GM19035 (cell line): ENCODE measurements around the gene ANKDD1A.

Experiments
- ATAC-seq: cut with Tn5 transposase; IDR thresholded peaks from one replicate; pipeline ENCODE4 v1.9.1; 2021; ENCODE audit not compliant: unreplicated experiment

The ANKDD1A gene

DNA sequence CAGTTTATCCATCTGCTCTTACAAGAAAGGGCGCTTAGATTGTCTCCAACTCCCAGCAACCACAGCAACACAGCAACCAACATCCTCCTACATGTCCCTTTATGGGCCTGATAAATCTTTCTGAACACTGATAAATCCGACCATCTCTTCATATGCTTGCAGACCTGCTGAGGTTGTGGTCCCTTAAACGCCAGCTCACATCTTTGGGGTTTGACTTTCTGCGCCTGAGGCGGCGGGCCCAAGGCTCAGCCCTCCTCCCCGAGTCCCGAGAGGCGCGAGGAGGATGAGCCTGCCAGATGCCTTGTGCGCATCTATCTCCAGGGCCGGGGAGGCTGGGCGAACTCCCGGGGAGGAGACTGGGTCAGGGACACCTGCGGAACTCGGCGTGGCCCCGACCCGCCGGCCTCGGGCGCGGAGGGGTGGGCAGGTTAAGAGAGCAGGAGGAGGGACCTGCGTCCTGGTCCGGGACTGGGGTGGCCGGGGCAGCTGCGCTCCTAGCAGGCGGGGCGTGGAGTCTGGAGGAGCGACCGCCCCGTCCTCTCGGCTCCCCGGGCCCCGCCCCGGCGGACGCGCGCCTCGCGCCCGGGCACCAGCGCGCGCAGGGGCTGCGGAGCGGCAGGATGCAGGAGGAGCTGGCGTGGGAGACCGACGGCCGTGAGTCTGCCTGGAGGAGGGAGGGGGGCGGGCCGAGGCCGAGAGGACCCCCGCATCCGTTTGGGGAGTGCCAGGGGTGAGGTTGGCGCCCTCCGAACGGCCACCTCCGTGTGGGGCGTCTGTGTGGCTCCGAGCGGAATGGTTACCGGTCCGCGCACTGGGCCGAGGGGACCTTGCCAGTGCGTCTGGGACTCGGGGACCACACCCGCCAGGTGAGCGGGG lies at the start of gene ANKDD1A:
Gene ANKDD1A, plus strand, starts transcription at position 592 of the 876 bp plus-strand sequence. Its CDS starts 29 bp downstream, at position 621.
- peak; percentile 55 for ATAC-seq

- ATAC-seq = no peak
These were observed 49.7 kb upstream of the ANKDD1A start for GRCh38 chr15:64861960-64862359.

- ATAC-seq = no peak
These were observed 49.3 kb upstream of the ANKDD1A start for GRCh38 chr15:64862408-64862807.

GRCh38 chr15:64864068-64864467 lies 47.6 kb upstream of the ANKDD1A start:
- no peak for ATAC-seq

- ATAC-seq = no peak
These were observed 46.3 kb upstream of the ANKDD1A start for GRCh38 chr15:64865126-64865997.

DNA sequence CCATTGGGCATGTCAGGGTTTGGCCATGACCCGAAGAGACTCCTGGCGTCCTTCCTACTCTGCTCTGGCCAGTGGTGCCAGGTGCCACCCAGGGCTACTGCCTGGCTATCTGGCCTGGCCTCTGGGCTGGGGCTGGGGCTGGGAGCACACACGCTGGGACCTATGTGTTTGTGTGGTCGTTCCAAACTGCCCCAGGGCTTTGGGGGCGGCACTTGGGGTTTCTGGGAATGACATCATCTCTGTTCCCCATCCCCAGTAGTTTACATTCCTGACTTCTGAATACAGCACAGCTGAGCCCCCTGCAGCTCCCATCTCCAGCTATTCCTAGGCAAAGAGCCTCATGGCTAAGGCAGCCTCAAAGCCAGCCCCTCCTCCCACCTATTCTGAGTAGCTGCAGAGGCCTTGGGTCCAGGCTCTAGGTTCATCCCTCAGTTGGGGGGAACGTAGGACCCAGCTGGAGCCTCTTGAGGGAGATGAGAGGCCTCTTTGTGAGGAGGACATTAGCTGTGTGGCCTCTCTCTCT lies 45.6 kb upstream of the ANKDD1A start:
- no peak for ATAC-seq

GRCh38 chr15:64869501-64869900 lies 42.2 kb upstream of the ANKDD1A start:
- no peak for ATAC-seq

- no peak for ATAC-seq
These were observed 41.3 kb upstream of the ANKDD1A start for GRCh38 chr15:64870353-64870752.

- no peak for ATAC-seq
These were observed 36.0 kb upstream of the ANKDD1A start for GRCh38 chr15:64875641-64876223.

GRCh38 chr15:64877435-64877834 lies 34.3 kb upstream of the ANKDD1A start:
- ATAC-seq = no peak

GRCh38 chr15:64878705-64879104 lies 33.0 kb upstream of the ANKDD1A start:
- ATAC-seq = no peak

DNA sequence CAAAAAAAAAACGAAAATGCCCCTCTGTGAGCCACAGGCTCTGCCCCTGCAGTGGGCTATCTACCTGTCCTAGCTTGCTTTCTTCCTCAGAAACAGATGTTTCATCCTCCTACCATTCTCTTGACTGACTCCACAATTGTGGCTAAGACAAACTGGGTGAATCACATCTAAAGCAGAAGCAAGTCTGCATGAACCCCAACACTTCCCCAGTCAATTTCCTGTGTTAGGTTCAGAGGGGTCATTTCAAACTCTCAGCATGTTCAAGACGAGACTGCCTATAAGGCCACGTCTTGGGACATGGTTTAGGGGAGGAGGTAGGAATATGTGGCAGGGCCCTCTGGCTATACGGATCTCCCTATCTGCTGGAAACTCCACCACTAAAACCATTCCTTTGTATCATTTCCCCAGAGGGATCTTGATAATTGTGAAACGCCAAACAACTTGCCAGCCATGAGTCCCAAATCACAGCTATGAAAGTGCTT lies 28.6 kb upstream of the ANKDD1A start:
- ATAC-seq = peak; percentile 59

DNA sequence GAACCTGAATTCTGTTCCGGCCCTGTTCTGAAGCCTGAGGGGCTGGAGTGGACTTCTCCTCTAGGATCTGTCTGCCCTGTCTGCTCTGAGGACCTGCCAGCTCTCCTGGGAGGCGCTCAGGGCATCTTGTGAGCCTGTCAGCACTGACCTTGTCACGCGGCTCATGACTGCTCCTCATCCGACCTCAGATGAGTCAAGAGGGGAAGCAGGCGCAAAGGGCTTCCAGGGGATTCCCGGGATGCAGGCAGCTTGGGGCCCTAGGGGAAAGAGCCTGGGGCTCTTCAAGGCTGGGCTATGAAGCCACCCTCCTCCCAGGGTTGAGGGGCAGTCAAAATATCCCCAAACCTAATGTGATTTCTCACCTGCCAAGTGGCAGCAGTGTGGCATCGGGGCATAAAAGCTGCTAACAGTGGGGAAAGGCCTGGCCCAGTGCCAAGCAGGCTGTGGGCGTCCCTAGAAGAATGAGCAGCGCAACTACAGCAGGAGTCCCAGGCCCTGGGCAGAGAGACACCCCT lies 27.6 kb upstream of the ANKDD1A start:
- ATAC-seq = peak; percentile 46

- ATAC-seq = no peak
These were observed 27.0 kb upstream of the ANKDD1A start for GRCh38 chr15:64884679-64885078.

GRCh38 chr15:64888336-64888735 lies 23.4 kb upstream of the ANKDD1A start:
- no peak for ATAC-seq

- no peak for ATAC-seq
These were observed 20.1 kb upstream of the ANKDD1A start for GRCh38 chr15:64891561-64891960.

- ATAC-seq = no peak
These were observed 18.8 kb upstream of the ANKDD1A start for GRCh38 chr15:64892847-64893403.

DNA sequence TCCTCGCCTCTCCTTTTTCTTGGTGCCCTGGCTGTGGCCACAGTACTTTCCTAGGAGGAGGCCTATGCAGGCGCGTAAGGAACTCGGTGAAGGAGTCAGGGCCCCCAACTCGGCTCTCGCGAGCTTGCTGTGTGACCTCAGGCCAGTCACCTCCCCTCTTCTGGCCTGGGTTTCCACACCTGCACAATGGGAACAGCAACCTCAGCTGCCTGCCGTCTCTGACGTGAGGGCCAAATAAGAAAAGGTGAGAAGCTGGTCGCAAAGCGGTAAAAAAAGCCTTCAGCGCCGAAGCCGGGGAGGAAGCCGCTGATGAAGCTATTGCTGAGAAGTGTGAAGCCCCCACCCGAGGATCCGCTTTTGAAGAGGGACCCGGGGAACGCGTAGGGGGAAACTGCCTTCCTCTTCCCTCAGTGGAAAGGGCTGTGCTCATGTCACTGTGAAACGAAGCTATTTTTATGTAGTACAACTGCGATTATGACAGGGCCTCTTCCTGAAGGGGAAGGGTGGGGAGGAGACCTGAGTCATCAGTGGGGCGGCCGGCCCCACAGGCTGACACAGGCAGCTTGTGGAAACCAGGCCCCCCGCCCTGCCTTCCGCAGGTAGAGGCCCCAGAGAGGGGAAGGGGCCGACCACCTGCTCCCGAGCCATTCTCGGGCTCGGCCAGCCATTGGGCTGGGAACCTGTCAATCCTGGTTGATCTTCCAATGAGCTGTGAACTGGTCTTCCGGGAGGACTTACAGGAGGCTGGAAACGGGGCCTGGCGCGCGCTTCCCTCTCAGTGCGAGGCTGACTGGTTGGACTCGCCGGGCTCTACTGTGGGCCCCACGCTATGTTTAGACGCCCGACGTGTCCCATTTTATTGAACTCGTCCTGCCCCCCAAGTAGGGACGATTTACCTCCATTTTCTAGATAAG lies 18.0 kb upstream of the ANKDD1A start:
- peak; percentile 65 for ATAC-seq

- ATAC-seq = peak; percentile 41
These were observed 17.2 kb upstream of the ANKDD1A start for GRCh38 chr15:64894395-64895056.
